Measurements from ENCODE around the gene PDE10A. TPM values are rescaled to one million over a fixed set of nuclear protein-coding genes. Genes with fewer than 3 reads are reported as not detected.
"Not testable (repeated sequence)": the region's sequence is repeated elsewhere in the genome, so short reads cannot be mapped to it uniquely, and the experiment has no call there.

The PDE10A gene
- total RNA-seq, 1 donor from 2014 or later, result 17.3 TPM

DNA sequence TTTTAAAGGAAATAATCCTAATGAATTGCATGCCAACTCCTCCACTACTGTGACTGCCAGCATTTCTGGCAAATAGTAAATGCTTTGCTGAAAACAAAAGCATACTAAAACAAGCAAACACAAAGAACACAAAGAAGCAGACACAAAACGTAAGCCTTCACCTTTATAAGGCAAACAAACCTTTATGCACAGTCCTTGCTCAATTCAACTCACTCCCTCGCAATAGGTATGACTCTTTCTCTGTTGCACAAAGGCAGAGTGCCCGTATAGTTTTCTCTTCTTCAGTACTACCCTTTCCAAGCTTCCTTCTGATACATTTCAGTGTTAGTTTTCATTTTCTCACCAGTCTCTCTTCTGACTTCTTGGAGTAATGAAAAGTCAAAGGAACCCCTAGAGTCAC is 63.9 kb downstream of the PDE10A start:
- no peak for DNase-seq (ENCODE audit: low spot score)
- Histone ChIP-seq H3K79me2 (ENCODE audit: low read depth) (no peaks in the 10 kb centered on the region), H3K27ac (no peak overlapping the region), H3K4me2 (peak overlapping the region; percentile 52), H3K4me3 (no peak overlapping the region), H3K27me3 (no peaks in the 10 kb centered on the region), H2AFZ (replicated peaks) (no peak overlapping the region), H3K4me1 (peaks cover 12% of the 10 kb centered on the region), H3F3A (ENCODE audit: low read depth) (no peaks in the 10 kb centered on the region), H3K36me3 (no peaks in the 10 kb centered on the region), H3K9me3 (ENCODE audit: low read depth) (no peaks in the 10 kb centered on the region), H3K9ac (no peak overlapping the region), H4K20me1 (ENCODE audit: low read depth) (peaks cover 10% of the 10 kb centered on the region)
- no peak for TF ChIP-seq EZH2 (IDR thresholded peaks at IDR 0.05)
- Mint-ChIP-seq H3K4me1 (peaks cover 3% of the 10 kb centered on the region), H3K9me3 (peaks cover 17% of the 10 kb centered on the region), H3K27me3 (ENCODE audit: insufficient read depth, low read depth) (peaks cover 4% of the 10 kb centered on the region), H3K36me3 (peaks cover 15% of the 10 kb centered on the region), H3K4me3 (no peak overlapping the region), H3K27ac (no peak overlapping the region)

DNA sequence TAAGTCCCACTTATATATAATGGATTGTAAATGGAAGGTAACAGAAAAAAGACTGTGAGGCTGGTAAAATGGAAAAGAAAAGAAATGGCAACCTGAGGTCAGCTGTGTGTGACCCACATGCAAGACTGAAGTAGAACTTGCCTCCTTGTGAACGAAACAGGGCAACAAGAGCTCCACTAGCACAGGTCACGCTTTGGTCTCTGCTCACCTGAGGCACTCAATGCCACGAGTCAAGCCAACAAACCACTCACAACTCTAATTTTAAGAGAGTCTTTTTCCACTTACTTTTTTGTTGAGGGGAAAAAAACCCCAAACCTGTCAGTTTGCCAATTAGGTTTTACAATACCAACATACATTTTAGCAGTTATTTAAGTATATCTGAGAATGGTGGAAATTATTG is 65.2 kb downstream of the PDE10A start:
- H3K36me3 Mint-ChIP-seq, result peaks cover 18% of the 10 kb centered on the region

DNA sequence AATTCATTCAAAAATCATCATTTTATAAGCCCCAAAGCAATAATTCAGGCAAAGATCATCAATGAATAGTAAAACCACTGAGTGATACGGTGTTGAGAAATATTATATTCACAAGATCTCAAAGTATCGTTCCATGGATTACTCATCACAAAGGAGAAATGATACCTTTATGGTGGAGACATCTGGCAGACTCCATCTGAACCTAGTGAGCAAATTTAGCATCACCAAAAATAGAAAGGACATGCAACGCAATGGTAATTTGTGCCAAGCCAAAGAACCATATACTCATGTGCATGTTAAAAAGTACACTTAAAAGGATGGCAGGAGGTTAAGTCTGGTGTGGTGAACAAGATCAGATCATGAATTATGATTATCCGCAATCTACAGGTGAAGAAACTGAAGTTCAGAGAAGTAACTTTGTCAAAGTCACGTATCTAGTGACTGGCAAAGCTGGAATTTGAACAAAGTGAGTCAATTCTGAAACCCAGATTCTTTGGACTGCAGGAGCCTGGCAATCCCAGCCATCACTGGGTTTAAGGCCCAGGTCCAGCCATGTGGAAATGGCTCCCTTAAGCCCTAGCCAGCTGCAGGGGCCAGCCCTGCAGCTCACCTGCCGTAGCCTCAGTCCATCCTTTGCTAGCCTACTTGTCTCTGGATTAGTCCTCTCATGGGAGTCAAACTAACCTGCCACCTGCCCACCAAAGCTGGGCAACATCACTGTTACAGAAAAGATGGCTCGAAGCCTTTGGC is 68.3 kb downstream of the PDE10A start:
- peaks cover 10% of the 10 kb centered on the region for H4K20me1 ChIP-seq (ENCODE audit: low read depth)
- Mint-ChIP-seq H3K9me3 (peaks cover 32% of the 10 kb centered on the region), H3K4me1 (peaks cover under 1% of the 10 kb centered on the region), H3K27ac (no peak overlapping the region), H3K4me3 (no peak overlapping the region), H3K27me3 (ENCODE audit: insufficient read depth, low read depth) (peaks cover 2% of the 10 kb centered on the region), H3K36me3 (peaks cover 9% of the 10 kb centered on the region)
- H2AFZ ChIP-seq (replicated peaks), result no peak overlapping the region
- H3K9ac ChIP-seq, result no peak overlapping the region
- H3K27ac ChIP-seq, result no peak overlapping the region
- H3K4me3 ChIP-seq, result no peak overlapping the region
- peaks cover 4% of the 10 kb centered on the region for H3K9me3 ChIP-seq (ENCODE audit: low read depth)
- DNase-seq (ENCODE audit: low spot score), result no peak
- H3K27me3 ChIP-seq, result no peaks in the 10 kb centered on the region
- H3K4me2 ChIP-seq, result no peak overlapping the region
- H3K36me3 ChIP-seq, result no peaks in the 10 kb centered on the region
- no peaks in the 10 kb centered on the region for H3K79me2 ChIP-seq (ENCODE audit: low read depth)
- TF ChIP-seq EZH2 (IDR thresholded peaks at IDR 0.05) (no peak), CTCF (IDR thresholded peaks at IDR 0.05) (no peak)
- H3K4me1 ChIP-seq, result peaks cover 11% of the 10 kb centered on the region
- no peaks in the 10 kb centered on the region for H3F3A ChIP-seq (ENCODE audit: low read depth)

More for the DNA sequence above, 65.2 kb downstream of the PDE10A start:
- Histone ChIP-seq H4K20me1 (ENCODE audit: low read depth) (peaks cover 10% of the 10 kb centered on the region), H3F3A (ENCODE audit: low read depth) (no peaks in the 10 kb centered on the region), H3K4me2 (no peak overlapping the region), H3K79me2 (ENCODE audit: low read depth) (no peaks in the 10 kb centered on the region), H3K27ac (no peak overlapping the region), H3K9me3 (ENCODE audit: low read depth) (no peaks in the 10 kb centered on the region), H3K27me3 (no peaks in the 10 kb centered on the region), H3K4me1 (peaks cover 12% of the 10 kb centered on the region), H3K36me3 (no peaks in the 10 kb centered on the region), H2AFZ (replicated peaks) (no peak overlapping the region), H3K4me3 (no peak overlapping the region), H3K9ac (no peak overlapping the region)
- Mint-ChIP-seq H3K4me3 (no peak overlapping the region), H3K27me3 (ENCODE audit: insufficient read depth, low read depth) (peaks cover 4% of the 10 kb centered on the region), H3K4me1 (peaks cover 3% of the 10 kb centered on the region), H3K27ac (no peak overlapping the region), H3K9me3 (peaks cover 24% of the 10 kb centered on the region)
- no peak for DNase-seq (ENCODE audit: low spot score)
- no peak for TF ChIP-seq EZH2 (IDR thresholded peaks at IDR 0.05)
- TF ChIP-seq EZH2phosphoT487 (IDR thresholded peaks at IDR 0.05), result no peak
- TF ChIP-seq CTCF (IDR thresholded peaks at IDR 0.05), result no peak

GRCh38 chr6:165592947-165593346 is 70.1 kb downstream of the PDE10A start:
- not testable (repeated sequence) for H4K20me1 ChIP-seq (ENCODE audit: low read depth); H3K9ac ChIP-seq; H3K4me3 Mint-ChIP-seq; H3K36me3 ChIP-seq; H3K4me3 ChIP-seq; H3K27me3 Mint-ChIP-seq (ENCODE audit: insufficient read depth, low read depth); H3K27me3 ChIP-seq; H3K9me3 ChIP-seq (ENCODE audit: low read depth); H3K27ac ChIP-seq; H3F3A ChIP-seq (ENCODE audit: low read depth); H3K4me2 ChIP-seq; H3K27ac Mint-ChIP-seq; DNase-seq (ENCODE audit: low spot score); H3K79me2 ChIP-seq (ENCODE audit: low read depth); H2AFZ ChIP-seq (replicated peaks); H3K36me3 Mint-ChIP-seq; H3K4me1 Mint-ChIP-seq; H3K4me1 ChIP-seq
- H3K9me3 Mint-ChIP-seq, result peaks cover 32% of the 10 kb centered on the region

All from neural progenitor cell (in vitro differentiated cells).